Mesendoderm (in vitro differentiated cells): ENCODE results near the gene RHBDF1.
"Not testable (repeated sequence)": the region's sequence is repeated elsewhere in the genome, so short reads cannot be mapped to it uniquely, and the experiment has no call there.

Experiments used
- DNase-seq: peaks from one replicate; pipeline ENCODE4 v3.0.0; 2013
- H2AK5ac ChIP-seq: 2 replicates; pipeline ENCODE4 v1.6.1; 2013; ENCODE audit warnings: low read length, inconsistent platforms
- H2BK120ac ChIP-seq: 2 replicates; pipeline ENCODE4 v1.6.1; 2013; ENCODE audit warnings: low read depth, mild to moderate bottlenecking, low read length, moderate library complexity, mixed read lengths
- H2BK15ac ChIP-seq: replicated peaks from 2 replicates; pipeline ENCODE4 v1.6.1; 2013; ENCODE audit warnings: low read depth, mild to moderate bottlenecking, moderate library complexity
- H2BK5ac ChIP-seq: 2 replicates; pipeline ENCODE4 v1.6.1; 2013; ENCODE audit warnings: low read length, inconsistent platforms
- H3K18ac ChIP-seq: 2 replicates; pipeline ENCODE4 v1.6.1; 2013; ENCODE audit warnings: mild to moderate bottlenecking, low read length, mixed read lengths
- H3K23ac ChIP-seq: one replicate; pipeline ENCODE4 v1.6.1; 2013; ENCODE audit warnings: low read length
- H3K27ac ChIP-seq: 2 replicates; pipeline ENCODE4 v1.5.1; 2013; ENCODE audit warnings: low read depth, mild to moderate bottlenecking, inconsistent platforms, low read length, moderate library complexity
- H3K27me3 ChIP-seq: 2 replicates; pipeline ENCODE4 v1.6.1; 2013; ENCODE audit warnings: low read length, control low read depth, mild to moderate bottlenecking, inconsistent platforms; ENCODE audit not compliant: insufficient read depth, poor library complexity
- H3K36me3 ChIP-seq: 2 replicates; pipeline ENCODE4 v1.6.1; 2013; ENCODE audit warnings: low read length, inconsistent platforms; ENCODE audit not compliant: control insufficient read depth, insufficient read depth
- H3K4ac ChIP-seq: one replicate; pipeline ENCODE4 v1.6.1; 2013; ENCODE audit warnings: low read depth, mild to moderate bottlenecking, low read length, moderate library complexity
- H3K4me1 ChIP-seq: 2 replicates; pipeline ENCODE4 v1.6.1; 2013; ENCODE audit warnings: low read depth, low read length, inconsistent platforms; ENCODE audit not compliant: control insufficient read depth
- H3K4me2 ChIP-seq: 2 replicates; pipeline ENCODE4 v1.6.1; 2013; ENCODE audit warnings: low read length
- H3K4me3 ChIP-seq: 2 replicates; pipeline ENCODE4 v1.5.1; 2013; ENCODE audit warnings: mild to moderate bottlenecking, low read length
- H3K56ac ChIP-seq: one replicate; pipeline ENCODE4 v1.6.1; 2013; ENCODE audit warnings: low read length
- H3K79me1 ChIP-seq: 2 replicates; pipeline ENCODE4 v1.6.1; 2013; ENCODE audit warnings: low read length, inconsistent platforms
- H3K79me2 ChIP-seq: 2 replicates; pipeline ENCODE4 v1.6.1; 2013; ENCODE audit warnings: mild to moderate bottlenecking, low read length; ENCODE audit not compliant: control insufficient read depth, insufficient read depth
- H3K9ac ChIP-seq: 2 replicates; pipeline ENCODE4 v1.6.1; 2013; ENCODE audit warnings: low read length, inconsistent platforms
- H4K5ac ChIP-seq: one replicate; pipeline ENCODE4 v1.6.1; 2013; ENCODE audit warnings: low read length
- H4K8ac ChIP-seq: one replicate; pipeline ENCODE4 v1.6.1; 2013; ENCODE audit warnings: low read depth, mild to moderate bottlenecking, control low read depth, low read length, moderate library complexity
- whole genome bisulfite sequencing: extraction: QIAGEN DNeasy Blood & Tissue Kit; methylation state at CpG from one replicate; pipeline ENCODE4 v1.1.7; 2013; ENCODE audit warnings: low lambda C conversion rate, missing lambda C conversion rate; ENCODE audit not compliant: insufficient coverage; ENCODE audit errors: extremely low coverage; 5-methylcytosine and 5-hydroxymethylcytosine counted together

RHBDF1 gene

DNA sequence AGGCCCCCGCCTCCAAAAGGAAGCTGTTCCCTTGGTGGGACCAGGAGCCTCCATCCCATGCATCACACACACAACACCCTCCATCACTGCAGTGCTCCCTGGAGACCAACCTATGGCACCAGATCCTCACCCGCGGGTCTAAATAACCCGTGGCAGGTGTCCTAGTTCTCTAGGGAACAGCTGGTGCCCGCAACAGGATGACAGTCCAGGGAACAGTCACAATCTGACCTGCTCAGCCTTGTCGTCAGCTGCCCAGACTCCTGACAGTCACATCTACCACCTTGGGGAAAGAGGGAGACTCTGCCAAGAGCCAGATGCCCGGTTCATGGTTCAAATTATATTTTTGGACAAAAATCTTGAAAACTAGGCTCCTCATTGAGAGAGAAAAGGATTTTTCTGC, 41.8 kb downstream of the RHBDF1 start:
- WGBS, result no CpG with 5 or more reads among the region's 7 CpGs
- not testable (repeated sequence) for H3K56ac ChIP-seq, H3K27ac ChIP-seq, H2BK5ac ChIP-seq, H3K4me1 ChIP-seq, H4K5ac ChIP-seq, H3K27me3 ChIP-seq, H3K23ac ChIP-seq, H3K4me2 ChIP-seq, H3K4ac ChIP-seq, H3K36me3 ChIP-seq, H2AK5ac ChIP-seq, H3K79me2 ChIP-seq, H2BK120ac ChIP-seq, DNase-seq, H4K8ac ChIP-seq, H3K79me1 ChIP-seq, H2BK15ac ChIP-seq, H3K4me3 ChIP-seq, H3K9ac ChIP-seq, H3K18ac ChIP-seq

DNA sequence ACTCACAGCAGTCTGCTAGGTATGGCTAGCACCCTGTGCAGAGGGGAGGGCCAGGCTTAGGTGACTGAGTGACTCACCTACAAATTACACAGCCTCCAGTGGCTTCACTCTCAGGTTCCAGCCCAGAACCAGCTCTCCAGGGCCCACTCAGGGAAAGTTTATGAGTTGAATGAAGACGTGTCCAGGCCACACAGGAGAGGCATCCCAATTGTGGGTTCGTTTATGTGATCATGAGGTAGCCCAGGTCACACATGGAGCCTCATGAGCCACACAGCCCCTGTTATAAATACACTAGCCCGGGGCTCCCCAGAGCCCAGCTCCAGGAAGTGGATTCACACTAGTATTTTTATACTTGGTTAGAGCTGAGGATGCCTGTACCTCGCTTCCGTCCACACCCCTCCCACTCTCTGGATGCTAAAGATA, 46.5 kb downstream of the RHBDF1 start:
- not testable (repeated sequence) for H3K79me1 ChIP-seq, H3K36me3 ChIP-seq, H2BK15ac ChIP-seq, H3K9ac ChIP-seq, H3K4me3 ChIP-seq, H3K4ac ChIP-seq, H3K23ac ChIP-seq, H2AK5ac ChIP-seq, H3K18ac ChIP-seq, H3K56ac ChIP-seq, H3K4me2 ChIP-seq, H2BK5ac ChIP-seq, H3K79me2 ChIP-seq, H4K5ac ChIP-seq, DNase-seq, H4K8ac ChIP-seq, H3K27ac ChIP-seq, H3K27me3 ChIP-seq, H2BK120ac ChIP-seq, H3K4me1 ChIP-seq
- WGBS, result no CpG with 5 or more reads among the region's 5 CpGs

DNA sequence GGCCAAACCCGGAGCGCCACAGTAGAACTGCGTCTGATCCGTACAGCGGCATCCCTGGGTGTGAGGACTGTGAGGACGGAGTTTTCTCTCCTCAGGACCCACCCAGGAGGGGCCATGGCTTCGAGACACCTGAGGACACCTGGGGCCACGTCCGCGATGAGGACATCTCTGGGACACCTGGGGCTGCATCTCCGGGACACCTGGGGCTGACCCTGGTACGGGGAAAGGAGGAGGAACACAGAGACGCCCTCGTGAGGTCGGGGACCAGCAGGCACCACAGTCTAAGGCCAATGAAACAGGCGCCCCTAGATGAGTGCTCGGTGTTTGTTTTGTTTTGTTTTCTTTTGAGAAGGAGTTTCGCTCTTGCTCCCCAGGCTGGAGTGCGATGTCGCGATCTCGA, 48.3 kb downstream of the RHBDF1 start:
- not testable (repeated sequence) for DNase-seq, H3K27ac ChIP-seq, H3K56ac ChIP-seq, H3K4ac ChIP-seq, H2BK15ac ChIP-seq, H4K5ac ChIP-seq, H2BK120ac ChIP-seq, H3K18ac ChIP-seq, H3K4me1 ChIP-seq, H3K23ac ChIP-seq, H3K9ac ChIP-seq, H3K36me3 ChIP-seq, H4K8ac ChIP-seq, H2AK5ac ChIP-seq, H3K79me1 ChIP-seq, H3K27me3 ChIP-seq, H2BK5ac ChIP-seq, H3K4me2 ChIP-seq, H3K79me2 ChIP-seq, H3K4me3 ChIP-seq
- no CpG with 5 or more reads among the region's 22 CpGs for WGBS

DNA sequence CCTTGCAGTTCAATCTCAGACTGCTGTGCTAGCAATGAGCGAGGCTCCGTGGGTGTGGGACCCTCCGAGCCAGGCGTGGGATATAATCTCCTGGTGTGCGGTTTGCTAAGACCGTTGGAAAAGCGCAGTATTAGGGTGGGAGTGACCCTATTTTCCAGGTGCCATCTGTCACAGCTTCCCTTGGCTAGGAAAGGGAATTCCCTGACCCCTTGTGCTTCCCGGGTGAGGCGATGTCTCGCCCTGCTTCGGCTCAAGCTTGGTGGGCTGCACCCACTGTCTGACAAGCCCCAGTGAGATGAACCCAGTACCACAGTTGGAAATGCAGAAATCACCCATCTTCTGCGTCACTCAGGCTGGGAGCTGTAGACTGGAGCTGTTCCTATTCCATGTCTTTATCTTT, 51.5 kb downstream of the RHBDF1 start:
- H3K4me1 ChIP-seq, H3K23ac ChIP-seq, H2AK5ac ChIP-seq, H2BK15ac ChIP-seq, H3K27ac ChIP-seq, H4K8ac ChIP-seq, H3K4me2 ChIP-seq, H3K79me2 ChIP-seq, H3K4me3 ChIP-seq, H3K56ac ChIP-seq, DNase-seq, H3K18ac ChIP-seq, H3K36me3 ChIP-seq, H2BK5ac ChIP-seq, H2BK120ac ChIP-seq, H4K5ac ChIP-seq, H3K27me3 ChIP-seq, H3K4ac ChIP-seq, H3K79me1 ChIP-seq, H3K9ac ChIP-seq: not testable (repeated sequence)
- no CpG with 5 or more reads among the region's 12 CpGs for WGBS

DNA sequence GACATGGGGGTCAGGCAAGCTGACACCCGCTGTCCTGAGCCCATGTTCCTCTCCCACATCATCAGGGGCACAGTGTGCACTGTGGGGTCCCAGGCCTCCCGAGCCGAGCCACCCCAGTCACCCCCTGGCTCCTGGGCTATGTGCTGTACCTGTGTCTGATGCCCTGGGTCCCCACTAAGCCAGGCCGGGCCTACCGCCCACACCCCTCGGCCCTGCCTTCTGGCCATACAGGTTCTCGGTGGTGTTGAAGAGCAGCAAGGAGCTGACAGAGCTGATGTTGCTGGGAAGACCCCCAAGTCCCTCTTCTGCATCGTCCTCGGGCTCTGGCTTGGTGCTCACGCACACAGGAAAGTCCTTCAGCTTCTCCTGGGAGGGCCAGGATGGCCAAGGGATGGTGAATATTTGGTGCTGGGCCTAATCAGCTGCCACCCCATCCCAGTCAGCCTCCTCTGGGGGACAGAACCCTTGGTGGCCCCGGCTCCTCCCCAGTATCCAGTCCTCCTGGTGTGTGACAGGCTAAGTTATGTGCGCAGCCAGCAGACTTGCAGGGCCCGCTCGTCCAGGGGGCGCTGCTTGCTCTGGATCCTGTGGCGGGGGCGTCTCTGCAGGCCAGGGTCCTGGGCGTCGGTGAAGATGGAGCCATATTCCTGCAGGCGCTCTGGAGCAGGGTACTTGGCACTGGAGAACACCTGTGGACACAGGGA, 55.2 kb downstream of the RHBDF1 start:
- not testable (repeated sequence) for H3K79me2 ChIP-seq, H2BK120ac ChIP-seq, H3K56ac ChIP-seq, H3K4me2 ChIP-seq, H3K27ac ChIP-seq, H3K4ac ChIP-seq, H3K27me3 ChIP-seq, H3K4me1 ChIP-seq, H2AK5ac ChIP-seq, H3K36me3 ChIP-seq, H3K9ac ChIP-seq, H3K4me3 ChIP-seq, H4K8ac ChIP-seq, DNase-seq, H2BK5ac ChIP-seq, H4K5ac ChIP-seq, H3K18ac ChIP-seq, H3K23ac ChIP-seq, H2BK15ac ChIP-seq, H3K79me1 ChIP-seq
- WGBS, result no CpG with 5 or more reads among the region's 20 CpGs

DNA sequence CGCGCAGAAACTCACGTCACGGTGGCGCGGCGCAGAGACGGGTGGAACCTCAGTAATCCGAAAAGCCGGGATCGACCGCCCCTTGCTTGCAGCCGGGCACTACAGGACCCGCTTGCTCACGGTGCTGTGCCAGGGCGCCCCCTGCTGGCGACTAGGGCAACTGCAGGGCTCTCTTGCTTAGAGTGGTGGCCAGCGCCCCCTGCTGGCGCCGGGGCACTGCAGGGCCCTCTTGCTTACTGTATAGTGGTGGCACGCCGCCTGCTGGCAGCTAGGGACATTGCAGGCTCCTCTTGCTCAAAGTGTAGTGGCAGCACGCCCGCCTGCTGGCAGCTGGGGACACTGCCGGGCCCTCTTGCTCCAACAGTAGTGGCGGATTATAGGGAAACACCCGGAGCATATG, 61.7 kb downstream of the RHBDF1 start:
- H3K36me3 ChIP-seq, H3K23ac ChIP-seq, H3K27ac ChIP-seq, H2BK15ac ChIP-seq, H3K4me2 ChIP-seq, H3K4me1 ChIP-seq, DNase-seq, H3K4me3 ChIP-seq, H4K5ac ChIP-seq, H2BK5ac ChIP-seq, H4K8ac ChIP-seq, H3K18ac ChIP-seq, H3K79me1 ChIP-seq, H3K4ac ChIP-seq, H2BK120ac ChIP-seq, H2AK5ac ChIP-seq, H3K79me2 ChIP-seq, H3K9ac ChIP-seq, H3K56ac ChIP-seq, H3K27me3 ChIP-seq: not testable (repeated sequence)
- no CpG with 5 or more reads among the region's 27 CpGs for WGBS
